ENCODE measurements around the gene DNAJB12.

DNAJB12 gene

GRCh38 chr10:72364239-72364777 lies 9.6 kb upstream of the DNAJB12 start:
- no peak overlapping the region; the same call in 1 of the 2 replicates for H3K4me3 ChIP-seq (ENCODE audit: low read length)
- H3K27ac ChIP-seq (ENCODE audit: low read length): no peak overlapping the region
- peak; percentile 91 for DNase-seq
- no peaks in the 10 kb centered on the region for H3K9me2 ChIP-seq (replicated peaks; ENCODE audit: insufficient read depth, low read length)
- no peak overlapping the region; the same call in 1 of the 2 replicates for H3K9ac ChIP-seq (ENCODE audit: low read length)
- TF ChIP-seq CTCF (IDR thresholded peaks at IDR 0.05; ENCODE audit: low read length) (peak; percentile 96), EZH2 (optimal IDR thresholded peaks at IDR 0.05; ENCODE audit: low read depth, low read length) (no peak)
- H4K20me1 ChIP-seq (ENCODE audit: insufficient read depth, low read length): no peaks in the 10 kb centered on the region
- H3F3A ChIP-seq (ENCODE audit: insufficient read depth, low read length): no peaks in the 10 kb centered on the region
- no peaks in the 10 kb centered on the region for H3K9me3 ChIP-seq (replicated peaks; ENCODE audit: insufficient read depth, low read length)
- H2AFZ ChIP-seq (ENCODE audit: low read length): peak overlapping the region; percentile 34
- H3K4me1 ChIP-seq (ENCODE audit: low read length): 0 out of 2 replicates have a peak, but pooled peaks cover 6% of the 10 kb centered on the region
- no peaks in the 10 kb centered on the region for H3K36me3 ChIP-seq (replicated peaks; ENCODE audit: insufficient read depth, low read length)
- no peaks in the 10 kb centered on the region for H3K79me2 ChIP-seq (ENCODE audit: low read length)
- H3K4me2 ChIP-seq (ENCODE audit: low read depth, low read length): peak overlapping the region; percentile 44; the same call in 1 of the 2 replicates
- H3K27me3 ChIP-seq (replicated peaks; ENCODE audit: insufficient read depth, low read length): no peaks in the 10 kb centered on the region

- no peaks in the 10 kb centered on the region for H3K27me3 ChIP-seq (replicated peaks; ENCODE audit: insufficient read depth, low read length)
- H3K9me2 ChIP-seq (replicated peaks; ENCODE audit: insufficient read depth, low read length): no peaks in the 10 kb centered on the region
- no peak overlapping the region for H2AFZ ChIP-seq (ENCODE audit: low read length)
- H3K36me3 ChIP-seq (replicated peaks; ENCODE audit: insufficient read depth, low read length): no peaks in the 10 kb centered on the region; the same call in 1 of the 2 replicates
- TF ChIP-seq EZH2phosphoT487 (IDR thresholded peaks at IDR 0.05; ENCODE audit: low read length) (no peak), EZH2 (optimal IDR thresholded peaks at IDR 0.05; ENCODE audit: low read depth, low read length) (no peak)
- no peak overlapping the region for H3K27ac ChIP-seq (ENCODE audit: low read length)
- H3F3A ChIP-seq (ENCODE audit: insufficient read depth, low read length): no peaks in the 10 kb centered on the region
- no peaks in the 10 kb centered on the region for H3K9me3 ChIP-seq (replicated peaks; ENCODE audit: insufficient read depth, low read length)
- H3K79me2 ChIP-seq (ENCODE audit: low read length): peaks cover 24% of the 10 kb centered on the region
- H3K9ac ChIP-seq (ENCODE audit: low read length): no peak overlapping the region
- no peak overlapping the region for H3K4me3 ChIP-seq (ENCODE audit: low read length)
- peaks cover 6% of the 10 kb centered on the region for H3K4me1 ChIP-seq (ENCODE audit: low read length)
- no peaks in the 10 kb centered on the region for H4K20me1 ChIP-seq (ENCODE audit: insufficient read depth, low read length)
- H3K4me2 ChIP-seq (ENCODE audit: low read depth, low read length): no peak overlapping the region
- DNase-seq: no peak
Measured at GRCh38 chr10:72356987-72357386, 2.3 kb upstream of the DNAJB12 start.

GRCh38 chr10:72356115-72356514 lies 1.4 kb upstream of the DNAJB12 start:
- no peak overlapping the region for H3K9ac ChIP-seq (ENCODE audit: low read length)
- no peak overlapping the region for H3K4me2 ChIP-seq (ENCODE audit: low read depth, low read length)
- no peak for DNase-seq
- no peak overlapping the region for H3K27ac ChIP-seq (ENCODE audit: low read length)
- H3K36me3 ChIP-seq (replicated peaks; ENCODE audit: insufficient read depth, low read length): no peaks in the 10 kb centered on the region; the same call in 1 of the 2 replicates
- no peaks in the 10 kb centered on the region for H3K9me2 ChIP-seq (replicated peaks; ENCODE audit: insufficient read depth, low read length)
- peaks cover 33% of the 10 kb centered on the region for H3K79me2 ChIP-seq (ENCODE audit: low read length)
- no peak overlapping the region for H3K4me3 ChIP-seq (ENCODE audit: low read length)
- TF ChIP-seq EZH2 (optimal IDR thresholded peaks at IDR 0.05; ENCODE audit: low read depth, low read length): no peak
- TF ChIP-seq EZH2phosphoT487 (IDR thresholded peaks at IDR 0.05; ENCODE audit: low read length): no peak
- no peak for TF ChIP-seq CTCF (IDR thresholded peaks at IDR 0.05; ENCODE audit: low read length)
- no peaks in the 10 kb centered on the region for H3K27me3 ChIP-seq (replicated peaks; ENCODE audit: insufficient read depth, low read length)
- H3K9me3 ChIP-seq (replicated peaks; ENCODE audit: insufficient read depth, low read length): no peaks in the 10 kb centered on the region
- H2AFZ ChIP-seq (ENCODE audit: low read length): no peak overlapping the region
- H4K20me1 ChIP-seq (ENCODE audit: insufficient read depth, low read length): no peaks in the 10 kb centered on the region
- peaks cover 6% of the 10 kb centered on the region for H3K4me1 ChIP-seq (ENCODE audit: low read length)
- no peaks in the 10 kb centered on the region for H3F3A ChIP-seq (ENCODE audit: insufficient read depth, low read length)

GRCh38 chr10:72355214-72355555 lies 466 bp upstream of the DNAJB12 start:
- H2AFZ ChIP-seq (ENCODE audit: low read length): peak overlapping the region; percentile 83
- peaks cover 41% of the 10 kb centered on the region for H3K79me2 ChIP-seq (ENCODE audit: low read length)
- no peaks in the 10 kb centered on the region for H3K9me2 ChIP-seq (replicated peaks; ENCODE audit: insufficient read depth, low read length)
- no peaks in the 10 kb centered on the region for H3K9me3 ChIP-seq (replicated peaks; ENCODE audit: insufficient read depth, low read length)
- H3K4me2 ChIP-seq (ENCODE audit: low read depth, low read length): peak overlapping the region; percentile 72
- no peaks in the 10 kb centered on the region for H4K20me1 ChIP-seq (ENCODE audit: insufficient read depth, low read length)
- H3K4me3 ChIP-seq (ENCODE audit: low read length): peak overlapping the region; percentile 95
- H3K36me3 ChIP-seq (replicated peaks; ENCODE audit: insufficient read depth, low read length): no peaks in the 10 kb centered on the region; the same call in 1 of the 2 replicates
- DNase-seq: no peak
- H3K9ac ChIP-seq (ENCODE audit: low read length): peak overlapping the region; percentile 97; the same call in 1 of the 2 replicates
- peaks cover 6% of the 10 kb centered on the region for H3K4me1 ChIP-seq (ENCODE audit: low read length)
- H3K27me3 ChIP-seq (replicated peaks; ENCODE audit: insufficient read depth, low read length): no peaks in the 10 kb centered on the region
- no peak for TF ChIP-seq EZH2phosphoT487 (IDR thresholded peaks at IDR 0.05; ENCODE audit: low read length)
- H3F3A ChIP-seq (ENCODE audit: insufficient read depth, low read length): no peaks in the 10 kb centered on the region
- peak overlapping the region; percentile 90; the same call in 1 of the 2 replicates for H3K27ac ChIP-seq (ENCODE audit: low read length)

Data from MM.1S (cell line).